ENCODE data around the gene NTHL1.

Gene NTHL1

GRCh38 chr16:2007081-2007836 is 40.4 kb downstream of the NTHL1 start:
- no peak for DNase-seq

GRCh38 chr16:2006317-2006716 is 41.3 kb downstream of the NTHL1 start:
- no peak for DNase-seq

- DNase-seq: peak; percentile 87
Observed at GRCh38 chr16:2005646-2006045, 42.0 kb downstream of the NTHL1 start.

- DNase-seq: no peak
Observed at GRCh38 chr16:2004795-2005517, 42.7 kb downstream of the NTHL1 start.

- DNase-seq: peak; percentile 98
Observed at GRCh38 chr16:2003827-2004641, 43.6 kb downstream of the NTHL1 start.

- DNase-seq: no peak
Observed at GRCh38 chr16:2003231-2003826, 44.3 kb downstream of the NTHL1 start.

- no peak for DNase-seq
Observed at GRCh38 chr16:2002406-2003230, 45.0 kb downstream of the NTHL1 start.

- DNase-seq: no peak
Observed at GRCh38 chr16:2001456-2002355, 45.9 kb downstream of the NTHL1 start.

- DNase-seq: no peak
Observed at GRCh38 chr16:2001035-2001434, 46.6 kb downstream of the NTHL1 start.

- DNase-seq: no peak
Observed at GRCh38 chr16:1999866-2000514, 47.6 kb downstream of the NTHL1 start.

GRCh38 chr16:1998852-1999801 is 48.5 kb downstream of the NTHL1 start:
- DNase-seq: no peak

GRCh38 chr16:1998360-1998835 is 49.2 kb downstream of the NTHL1 start:
- no peak for DNase-seq

- DNase-seq: no peak
Observed at GRCh38 chr16:1997494-1998359, 49.9 kb downstream of the NTHL1 start.

- no peak for DNase-seq
Observed at GRCh38 chr16:1993731-1994131, 53.9 kb downstream of the NTHL1 start.

GRCh38 chr16:1992704-1993317 is 54.8 kb downstream of the NTHL1 start:
- DNase-seq: no peak

- DNase-seq: peak; percentile 96
Observed at GRCh38 chr16:1991948-1992703, 55.5 kb downstream of the NTHL1 start.

- no peak for DNase-seq
Observed at GRCh38 chr16:1991588-1991947, 56.1 kb downstream of the NTHL1 start.
